ENCODE data around the gene NAALADL1. TPM values are rescaled to one million over a fixed set of nuclear protein-coding genes. Genes with fewer than 3 reads are reported as not detected.

The NAALADL1 gene
- total and polyA plus RNA-seq, 9 of the 15 experiments (the other 6 are each of a cell fraction or from before 2014, with no cell fraction given) = 0.06 to 0.72 (median 0.22) TPM; not detected in 4

DNA sequence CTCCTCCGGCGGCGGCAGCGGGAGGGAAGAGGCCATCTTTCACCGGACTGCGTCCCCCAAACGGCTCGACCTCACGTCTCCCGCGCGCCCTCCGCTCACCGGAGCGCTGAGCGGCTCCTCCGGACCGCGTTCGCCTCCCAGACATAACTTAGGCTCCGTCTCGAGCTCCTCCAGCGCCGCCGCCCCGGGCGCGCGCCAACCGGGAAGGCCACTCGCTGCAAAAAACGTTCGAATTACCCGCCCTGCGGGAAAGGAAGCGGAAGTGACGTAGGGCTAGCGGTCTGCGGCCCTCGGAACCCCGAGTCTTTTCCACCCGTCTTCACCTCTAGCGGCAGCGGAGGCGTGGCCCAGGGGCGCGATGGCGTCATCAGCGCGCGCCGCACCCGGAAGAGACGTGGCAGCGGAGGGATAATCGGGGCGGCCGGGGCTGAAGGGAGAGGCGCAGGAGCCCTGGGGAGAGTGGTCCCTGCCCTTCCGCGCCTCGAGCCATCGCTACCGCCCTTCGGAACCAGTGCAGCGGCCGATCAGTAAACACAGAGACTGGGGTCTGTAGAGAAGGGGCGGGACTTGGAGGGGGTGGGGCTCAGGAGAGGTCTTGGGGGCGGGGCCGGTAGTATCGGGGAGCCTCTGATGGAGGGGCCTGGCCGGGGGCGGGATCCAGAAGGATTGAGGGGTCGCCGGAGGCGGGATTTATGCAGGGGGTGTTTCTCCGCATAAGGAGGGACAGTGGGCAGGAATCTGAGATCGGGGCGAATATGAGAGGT, 25.7 kb upstream of the NAALADL1 start, which contains the start of the genes CDCA5 and ZFPL1:
CDCA5 (minus strand) TSS at position 207 of the 764 bp plus-strand sequence; CDS start at position 145, 62 bp downstream.
ZFPL1 (plus strand) TSS at position 389 of the 764 bp plus-strand sequence. CDS start 477 bp downstream, outside the sequence.
- Histone ChIP-seq H3K27me3 (ENCODE audit: control insufficient read depth in 2 of 2, insufficient read depth in 2 of 2, low read length in 2 of 2) (no peaks in the 10 kb centered on the region; a peak in 1 of 5 replicates), H3K4me1 (replicated peaks in 1 of 2; ENCODE audit: control insufficient read depth in 2 of 2, insufficient read depth in 2 of 2, low read length in 2 of 2) (peaks cover 20 to 22% of the 10 kb centered on the region in 2 experiments), H3K36me3 (ENCODE audit: control insufficient read depth, insufficient read depth, low read length) (peaks cover 82% of the 10 kb centered on the region), H3K27ac (ENCODE audit: extremely low read depth, low read depth, low read length) (peak within 1 kb of the TSS; percentile 90), H3K9ac (ENCODE audit: insufficient read depth in 1 of 2, low read depth in 2 of 2, low read length in 2 of 2) (peak within 1 kb of the TSS; percentile 96), H3K4me2 (ENCODE audit: insufficient read depth, low read length) (peak within 1 kb of the TSS; percentile 98), H4K20me1 (replicated peaks; ENCODE audit: control insufficient read depth, insufficient read depth, low read length) (no peaks in the 10 kb centered on the region; the same call in 1 of the 2 replicates), H3K9me3 (replicated peaks; ENCODE audit: control insufficient read depth, insufficient read depth, low read depth, low read length) (no peaks in the 10 kb centered on the region), H3K9me1 (ENCODE audit: control insufficient read depth, insufficient read depth, low read length) (no peaks in the 10 kb centered on the region), H2AFZ (ENCODE audit: low read depth, low read length) (peak within 1 kb of the TSS; percentile 89), H3K4me3 (peak within 1 kb of the TSS; percentile 81), H3K79me2 (ENCODE audit: control insufficient read depth, insufficient read depth, low read length) (peaks cover 58% of the 10 kb centered on the region)
- in situ Hi-C loops (cut with MboI) (no loop called here), intact Hi-C loops (cut with micrococcal nuclease) (loop anchor here (5.0 kb wide), 1 partner anchor 57 kb away; the partner anchor contains the start of gene SNX15)
- ATAC-seq = peak; percentile 93
- CTCF ChIA-PET (ENCODE audit: low intra/inter-chr PET ratio) = interaction anchor here (1.4 kb wide), 1 partner anchor 71 kb away, joined by 3 read pairs; no protein-coding TSS in a partner anchor
- POLR2A ChIA-PET = interaction anchor here (0.7 to 1.8 kb wide), 5 partner anchors 8 to 58 kb away, joined by 3 to 7 read pairs (median 4); partner anchors contain the start of gene SNX15
- peak; percentile 96 for FAIRE-seq
- whole genome bisulfite sequencing (ENCODE audit: insufficient coverage, low coverage, missing lambda C conversion rate) = under 1% methylated on average over 62 of the region's 79 CpGs
- peak; percentile 97 to 98 (median 97) for DNase-seq (ENCODE audit: extremely low read depth in 1 of 4, low spot score in 3 of 4)
- BruUV-seq (replicated peaks) = no TSS peak
- TF ChIP-seq HCFC1 (IDR thresholded peaks at IDR 0.05; ENCODE audit: low read depth, low read length) (peak; percentile 87), ZMIZ1 (IDR thresholded peaks at IDR 0.05; ENCODE audit: low read depth in 2 of 2, low read length in 2 of 2) (peak in 1 of 2 experiments; percentile 44; a peak in 1 of 4 replicates), ZNF75A (CRISPR knock-in tag; IDR thresholded peaks at IDR 0.05) (no peak), JUND (IDR thresholded peaks at IDR 0.05; ENCODE audit: borderline replicate concordance, low read depth, low read length) (peak; percentile 87), JUND (tag; IDR thresholded peaks at IDR 0.05; ENCODE audit: borderline replicate concordance, low read depth, low read length) (peak; percentile 54; the same call in 1 of the 3 replicates), SMAD4 (CRISPR knock-in tag; conservative IDR thresholded peaks at IDR 0.05) (peak; percentile 77), SMARCB1 (IDR thresholded peaks at IDR 0.05; ENCODE audit: insufficient read length, low read depth) (no peak), E2F5 (CRISPR knock-in tag; IDR thresholded peaks at IDR 0.05) (peak; percentile 91), KLF13 (tag; IDR thresholded peaks at IDR 0.05; ENCODE audit: borderline replicate concordance, low read depth) (peak; percentile 91), PCBP1 (IDR thresholded peaks at IDR 0.05; ENCODE audit: low read depth, low read length, poor library complexity, severe bottlenecking) (peak; percentile 87), MYNN (IDR thresholded peaks at IDR 0.05) (no peak), MYNN (CRISPR knock-in tag; IDR thresholded peaks at IDR 0.05) (no peak), STAT5B (CRISPR knock-in tag; IDR thresholded peaks at IDR 0.05) (no peak)
- TF ChIP-seq, protein P1, sequence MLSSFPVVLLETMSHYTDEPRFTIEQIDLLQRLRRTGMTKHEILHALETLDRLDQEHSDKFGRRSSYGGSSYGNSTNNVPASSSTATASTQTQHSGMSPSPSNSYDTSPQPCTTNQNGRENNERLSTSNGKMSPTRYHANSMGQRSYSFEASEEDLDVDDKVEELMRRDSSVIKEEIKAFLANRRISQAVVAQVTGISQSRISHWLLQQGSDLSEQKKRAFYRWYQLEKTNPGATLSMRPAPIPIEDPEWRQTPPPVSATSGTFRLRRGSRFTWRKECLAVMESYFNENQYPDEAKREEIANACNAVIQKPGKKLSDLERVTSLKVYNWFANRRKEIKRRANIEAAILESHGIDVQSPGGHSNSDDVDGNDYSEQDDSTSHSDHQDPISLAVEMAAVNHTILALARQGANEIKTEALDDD (IDR thresholded peaks at IDR 0.05) = no peak
- TF ChIP-seq, protein P2, sequence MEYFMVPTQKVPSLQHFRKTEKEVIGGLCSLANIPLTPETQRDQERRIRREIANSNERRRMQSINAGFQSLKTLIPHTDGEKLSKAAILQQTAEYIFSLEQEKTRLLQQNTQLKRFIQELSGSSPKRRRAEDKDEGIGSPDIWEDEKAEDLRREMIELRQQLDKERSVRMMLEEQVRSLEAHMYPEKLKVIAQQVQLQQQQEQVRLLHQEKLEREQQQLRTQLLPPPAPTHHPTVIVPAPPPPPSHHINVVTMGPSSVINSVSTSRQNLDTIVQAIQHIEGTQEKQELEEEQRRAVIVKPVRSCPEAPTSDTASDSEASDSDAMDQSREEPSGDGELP (CRISPR knock-in tag; IDR thresholded peaks at IDR 0.05; ENCODE audit: borderline replicate concordance) = peak; percentile 86

All from K562 (cell line).